ENCODE results near the gene PRDX6. TPM values are rescaled to one million over a fixed set of nuclear protein-coding genes. Genes with fewer than 3 reads are reported as not detected.

PRDX6 gene
- total and polyA plus RNA-seq, 2 of the 8 experiments (the other 6 are each of a cell fraction or from before 2014, with no cell fraction given), result 348 to 677 TPM

GRCh38 chr1:173469656-173470055 lies 7.5 kb upstream of the PRDX6 start (continued):
- TF ChIP-seq CHD7 (IDR thresholded peaks at IDR 0.05; ENCODE audit: insufficient replicate concordance, low read length) (no peak), SUZ12 (IDR thresholded peaks at IDR 0.05; ENCODE audit: low read length) (no peak), ATF2 (IDR thresholded peaks at IDR 0.05; ENCODE audit: low read length) (no peak), POLR2AphosphoS5 (IDR thresholded peaks at IDR 0.05; ENCODE audit: low read depth, low read length) (no peak), ASH2L (IDR thresholded peaks at IDR 0.05; ENCODE audit: low read length) (no peak), BCL11A (IDR thresholded peaks at IDR 0.05; ENCODE audit: low read depth in 2 of 2, low read length in 2 of 2) (no peak), EGR1 (IDR thresholded peaks at IDR 0.05; ENCODE audit: borderline replicate concordance, low read depth, low read length) (no peak), ZNF274 (IDR thresholded peaks at IDR 0.05; ENCODE audit: borderline replicate concordance, extremely low read depth, low read length) (no peak), BACH1 (IDR thresholded peaks at IDR 0.05; ENCODE audit: low read length) (no peak), RFX5 (IDR thresholded peaks at IDR 0.05; ENCODE audit: borderline replicate concordance, low read depth, low read length) (no peak)

Measured in H1 (cell line).